ENCODE measurements around the gene RNF4.

- no peak for TF ChIP-seq CTCF (IDR thresholded peaks at IDR 0.05)
- no peak for TF ChIP-seq EP300 (IDR thresholded peaks at IDR 0.05)
Measured at GRCh38 chr4:2469192-2469984, 482 bp downstream of the RNF4 start.
